G401 (cell line): Measurements from ENCODE around the gene DHX8. TPM values are rescaled to one million over a fixed set of nuclear protein-coding genes. Genes with fewer than 3 reads are reported as not detected.
"Not testable (repeated sequence)": the region's sequence is repeated elsewhere in the genome, so short reads cannot be mapped to it uniquely, and the experiment has no call there.

ENCODE experiments used
- DNase-seq: peaks from one replicate; pipeline ENCODE4 v3.0.0-alpha.2; 2015; ENCODE audit warnings: low spot score
- in situ Hi-C: cut with HindIII; loops from 2 replicates; pipeline ENCODE4 v1.10.0; 2016; ENCODE audit warnings: low sequenced_read_pairs, mixed read lengths
- total RNA-seq: library from RNA; depleted of rRNA; stranded (reverse); fragments of >200 nt; shearing (Covaris generic); gene quantifications from 2 replicates; pipeline ENCODE4 v1.2.3, GENCODE V29; 2014

DHX8 gene
- total RNA-seq, 1 experiment from 2014 or later, result 43.7 TPM

- in situ Hi-C loops, result no loop called here
- DNase-seq, result no peak
Observed at GRCh38 chr17:43457362-43457692, 26.4 kb upstream of the DHX8 start.

- in situ Hi-C loops, result not testable (repeated sequence)
Observed at GRCh38 chr17:43459878-43460277, 23.9 kb upstream of the DHX8 start.

GRCh38 chr17:43461185-43461584, 22.6 kb upstream of the DHX8 start:
- no peak for DNase-seq
- in situ Hi-C loops, result no loop called here

More at GRCh38 chr17:43459878-43460277, 23.9 kb upstream of the DHX8 start:
- DNase-seq, result not testable (repeated sequence)

GRCh38 chr17:43462569-43462968, 21.2 kb upstream of the DHX8 start:
- DNase-seq, in situ Hi-C loops: not testable (repeated sequence)

GRCh38 chr17:43463241-43463640, 20.5 kb upstream of the DHX8 start:
- in situ Hi-C loops, result no loop called here
- no peak for DNase-seq

- no peak for DNase-seq
- in situ Hi-C loops, result no loop called here
Observed at GRCh38 chr17:43464046-43464445, 19.7 kb upstream of the DHX8 start.

- in situ Hi-C loops, result no loop called here
- no peak for DNase-seq
Observed at GRCh38 chr17:43465049-43465448, 18.7 kb upstream of the DHX8 start.

- DNase-seq, result peak; percentile 63
- in situ Hi-C loops, result no loop called here
Observed at GRCh38 chr17:43467981-43468581, 15.7 kb upstream of the DHX8 start.

GRCh38 chr17:43468691-43469139, 15.1 kb upstream of the DHX8 start:
- in situ Hi-C loops, result no loop called here
- DNase-seq, result no peak

- in situ Hi-C loops, result no loop called here
- no peak for DNase-seq
Observed at GRCh38 chr17:43469145-43469544, 14.6 kb upstream of the DHX8 start.

- no peak for DNase-seq
- in situ Hi-C loops, result no loop called here
Observed at GRCh38 chr17:43471585-43472160, 12.1 kb upstream of the DHX8 start.

GRCh38 chr17:43475494-43476089, 8.2 kb upstream of the DHX8 start:
- in situ Hi-C loops, result no loop called here
- no peak for DNase-seq

GRCh38 chr17:43476306-43476705, 7.5 kb upstream of the DHX8 start:
- in situ Hi-C loops, DNase-seq: not testable (repeated sequence)

- in situ Hi-C loops, result no loop called here
- no peak for DNase-seq
Observed at GRCh38 chr17:43477832-43478634, 5.7 kb upstream of the DHX8 start.

GRCh38 chr17:43479948-43480347, 3.8 kb upstream of the DHX8 start:
- in situ Hi-C loops, result no loop called here
- DNase-seq, result no peak

GRCh38 chr17:43482103-43483012, 1.4 kb upstream of the DHX8 start:
- in situ Hi-C loops, result no loop called here
- DNase-seq, result no peak

GRCh38 chr17:43490621-43491020, 6.8 kb downstream of the DHX8 start:
- no peak for DNase-seq
- in situ Hi-C loops, result no loop called here

GRCh38 chr17:43509440-43509839, 25.7 kb downstream of the DHX8 start:
- in situ Hi-C loops, result not testable (repeated sequence)

GRCh38 chr17:43511199-43511598, 27.4 kb downstream of the DHX8 start:
- DNase-seq, in situ Hi-C loops: not testable (repeated sequence)

More at GRCh38 chr17:43509440-43509839, 25.7 kb downstream of the DHX8 start:
- not testable (repeated sequence) for DNase-seq
